CD4-positive, CD25-positive, alpha-beta regulatory T cell (primary cell): ENCODE measurements around the gene APBB2. TPM values are rescaled to one million over a fixed set of nuclear protein-coding genes. Genes with fewer than 3 reads are reported as not detected.

Experiments used
- ATAC-seq, 2 donors: fragments of 150-1000 bp; cut with Tn5 transposase; one replicate each; pipeline ENCODE4 v1.10.0; 2021; ENCODE audit warnings: low read depth in 2 of 2, moderate number of reproducible peaks in 2 of 2, moderate library complexity in 1 of 2
- DNase-seq, 3 donors: peaks; one replicate each; pipeline versions ENCODE4 v3.0.0 to v3.0.0-alpha.2; 2012 to 2022; ENCODE audit warnings: mixed read lengths in 1 of 3
- H3K27ac ChIP-seq: one replicate; pipeline ENCODE4 v1.7.0; 2013; ENCODE audit warnings: mild to moderate bottlenecking, low read length; ENCODE audit not compliant: insufficient read depth, poor library complexity, severe bottlenecking
- H3K27me3 ChIP-seq: one replicate; pipeline ENCODE4 v1.7.0; 2013; ENCODE audit warnings: low read length; ENCODE audit not compliant: control insufficient read depth, insufficient read depth
- H3K36me3 ChIP-seq: one replicate; pipeline ENCODE4 v1.7.0; 2013; ENCODE audit warnings: mild to moderate bottlenecking, low read length, moderate library complexity; ENCODE audit not compliant: control insufficient read depth, insufficient read depth
- H3K4me1 ChIP-seq: 2 replicates; pipeline ENCODE4 v1.7.0; 2013; ENCODE audit warnings: mild to moderate bottlenecking, low read length; ENCODE audit not compliant: insufficient read depth, control insufficient read depth, poor library complexity, severe bottlenecking
- H3K4me3 ChIP-seq: one replicate; pipeline ENCODE4 v1.7.0; 2013; ENCODE audit warnings: low read depth, mild to moderate bottlenecking, low read length, moderate library complexity
- H3K9me3 ChIP-seq, 2 experiments: 1 replicate in 1 of 2; 2 replicates in 1 of 2; pipeline ENCODE4 v1.7.0; 2013; ENCODE audit warnings: low read length in 2 of 2, mild to moderate bottlenecking in 1 of 2, moderate library complexity in 1 of 2; ENCODE audit not compliant: control insufficient read depth in 2 of 2
- H3K27ac Mint-ChIP-seq, 3 donors: one replicate each; pipeline ENCODE4 v1.8.0; 2020 to 2022; ENCODE audit warnings: mild to moderate bottlenecking in 3 of 3, mixed read lengths in 3 of 3, moderate library complexity in 2 of 3
- H3K27me3 Mint-ChIP-seq: one replicate; pipeline ENCODE4 v1.8.0; 2022; ENCODE audit warnings: mild to moderate bottlenecking, mixed read lengths
- H3K36me3 Mint-ChIP-seq: one replicate; pipeline ENCODE4 v1.8.0; 2020; ENCODE audit warnings: mixed read lengths
- H3K4me1 Mint-ChIP-seq, 4 donors: one replicate each; pipeline ENCODE4 v1.8.0; 2020 to 2022; ENCODE audit warnings: mixed read lengths in 4 of 4, mild to moderate bottlenecking in 1 of 4
- H3K4me3 Mint-ChIP-seq, 4 donors: one replicate each; pipeline ENCODE4 v1.8.0; 2020 to 2022; ENCODE audit warnings: mild to moderate bottlenecking in 4 of 4, mixed read lengths in 4 of 4, moderate library complexity in 3 of 4
- H3K9me3 Mint-ChIP-seq, 7 donors: one replicate each; pipeline ENCODE4 v1.8.0; 2020 to 2022; ENCODE audit warnings: mixed read lengths in 7 of 7, mild to moderate bottlenecking in 3 of 7, moderate library complexity in 2 of 7
- polyA plus RNA-seq, 4 donors: library from polyadenylated mRNA; unstranded; fragments of 300-500 nt; fragmentation: Illumina TruSeq; gene quantifications; one replicate each; pipeline ENCODE4 v1.2.3, GENCODE V29; 2021
- total RNA-seq: library from RNA; stranded (reverse); gene quantifications from one replicate; pipeline ENCODE4 v1.2.3, GENCODE V29; 2022

Gene APBB2
- total and polyA plus RNA-seq, 5 donors from 2014 or later, result not detected

DNA sequence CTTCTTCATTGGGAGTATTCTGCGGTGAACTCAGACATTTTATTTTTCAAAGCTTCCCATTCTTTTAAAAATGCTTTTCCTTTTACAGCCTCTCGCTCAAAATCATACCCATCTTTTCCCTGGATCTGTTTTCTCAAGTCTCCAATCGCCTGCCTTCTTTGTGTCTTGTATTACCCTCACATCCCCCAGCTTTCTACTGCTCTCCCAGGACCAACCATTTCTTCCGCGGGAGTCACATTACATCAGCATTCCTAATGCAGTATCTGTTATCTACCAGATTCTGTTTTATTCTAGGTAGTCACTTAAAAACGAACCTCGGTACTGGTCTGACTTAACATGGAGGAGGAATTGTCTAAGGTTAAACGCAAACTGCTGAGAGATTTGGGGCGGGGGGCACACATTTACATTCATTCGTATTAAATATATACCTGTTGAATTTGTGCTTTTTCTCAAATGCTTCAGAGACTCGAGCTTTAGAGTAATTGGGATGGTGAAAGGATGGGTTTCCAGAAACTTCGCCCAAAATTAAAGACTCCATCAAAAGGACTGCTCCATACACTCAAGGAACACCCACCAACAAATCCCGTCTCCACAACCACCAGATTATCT is 41.9 kb upstream of the APBB2 start:
- H3K9me3 Mint-ChIP-seq, result peaks cover 0 to 7% (median 0%) of the 10 kb centered on the region in 7 donors
- Histone ChIP-seq H3K27me3 (peaks cover 21% of the 10 kb centered on the region), H3K36me3 (no peaks in the 10 kb centered on the region), H3K4me1 (no peaks in the 10 kb centered on the region), H3K9me3 (no peaks in the 10 kb centered on the region), H3K4me3 (no peak overlapping the region), H3K27ac (no peak overlapping the region)
- H3K27me3 Mint-ChIP-seq, result peaks cover 43% of the 10 kb centered on the region
- peaks cover 0 to 8% (median 4%) of the 10 kb centered on the region in 4 donors for H3K4me1 Mint-ChIP-seq
- no peaks in the 10 kb centered on the region for H3K36me3 Mint-ChIP-seq
- peak overlapping the region in 1 of 3 donors; percentile 27 for H3K27ac Mint-ChIP-seq
- H3K4me3 Mint-ChIP-seq, result peak overlapping the region in 1 of 4 donors; percentile 21
- DNase-seq, result no peak
- no peak for ATAC-seq

GRCh38 chr4:41245983-41246382 is 31.6 kb upstream of the APBB2 start:
- H3K4me1 Mint-ChIP-seq, result no peaks in the 10 kb centered on the region
- H3K27ac Mint-ChIP-seq, result no peak overlapping the region
- no peak overlapping the region for H3K4me3 Mint-ChIP-seq
- Histone ChIP-seq H3K27ac (no peak overlapping the region), H3K9me3 (no peaks in the 10 kb centered on the region), H3K4me1 (no peaks in the 10 kb centered on the region), H3K36me3 (no peaks in the 10 kb centered on the region), H3K27me3 (no peaks in the 10 kb centered on the region), H3K4me3 (no peak overlapping the region)
- H3K27me3 Mint-ChIP-seq, result peaks cover 9% of the 10 kb centered on the region
- peaks cover 0 to 2% (median 0%) of the 10 kb centered on the region in 7 donors for H3K9me3 Mint-ChIP-seq
- ATAC-seq, result no peak
- no peaks in the 10 kb centered on the region for H3K36me3 Mint-ChIP-seq
- no peak for DNase-seq

DNA sequence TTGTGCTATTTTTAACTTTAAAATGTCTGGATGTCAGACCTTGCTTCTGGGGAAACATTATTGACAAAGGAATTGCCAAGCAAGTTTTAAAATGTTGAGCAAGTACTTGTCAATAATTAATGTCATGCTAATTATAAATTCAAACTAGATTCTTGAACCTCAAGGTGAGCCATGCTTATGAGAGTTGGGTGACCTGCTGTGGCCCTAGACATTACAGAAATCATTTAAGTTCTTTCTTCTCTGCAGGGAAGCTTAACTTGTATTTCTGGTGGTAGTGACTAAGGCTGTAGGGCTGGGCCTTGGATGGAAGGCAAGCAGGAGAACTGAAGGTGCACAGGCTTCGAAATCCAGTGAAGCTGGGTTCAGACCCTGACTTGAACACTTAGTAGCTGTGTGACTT is 27.6 kb upstream of the APBB2 start:
- no peak overlapping the region for H3K4me3 Mint-ChIP-seq
- peaks cover 5% of the 10 kb centered on the region for H3K27me3 Mint-ChIP-seq
- H3K9me3 ChIP-seq, result no peaks in the 10 kb centered on the region
- no peak overlapping the region for H3K27ac Mint-ChIP-seq
- no peak overlapping the region for H3K4me3 ChIP-seq
- H3K9me3 Mint-ChIP-seq, result peaks cover 0 to 6% (median 0%) of the 10 kb centered on the region in 7 donors
- H3K4me1 Mint-ChIP-seq, result no peaks in the 10 kb centered on the region
- no peak overlapping the region for H3K27ac ChIP-seq
- ATAC-seq (no peak), DNase-seq (no peak)
- no peaks in the 10 kb centered on the region for H3K36me3 ChIP-seq
- H3K27me3 ChIP-seq, result no peaks in the 10 kb centered on the region
- H3K36me3 Mint-ChIP-seq, result no peaks in the 10 kb centered on the region
- no peaks in the 10 kb centered on the region for H3K4me1 ChIP-seq

GRCh38 chr4:41236508-41236907 is 22.2 kb upstream of the APBB2 start:
- H3K4me1 ChIP-seq, result no peaks in the 10 kb centered on the region
- no peak overlapping the region for H3K27ac ChIP-seq
- no peaks in the 10 kb centered on the region for H3K27me3 ChIP-seq
- Mint-ChIP-seq H3K27me3 (peaks cover 3% of the 10 kb centered on the region), H3K4me1 (no peaks in the 10 kb centered on the region), H3K9me3 (peaks cover 0 to 6% (median 0%) of the 10 kb centered on the region in 7 donors), H3K4me3 (no peak overlapping the region), H3K36me3 (no peaks in the 10 kb centered on the region), H3K27ac (no peak overlapping the region)
- DNase-seq, result no peak
- H3K9me3 ChIP-seq, result no peaks in the 10 kb centered on the region
- no peak for ATAC-seq
- H3K4me3 ChIP-seq, result no peak overlapping the region
- no peaks in the 10 kb centered on the region for H3K36me3 ChIP-seq

DNA sequence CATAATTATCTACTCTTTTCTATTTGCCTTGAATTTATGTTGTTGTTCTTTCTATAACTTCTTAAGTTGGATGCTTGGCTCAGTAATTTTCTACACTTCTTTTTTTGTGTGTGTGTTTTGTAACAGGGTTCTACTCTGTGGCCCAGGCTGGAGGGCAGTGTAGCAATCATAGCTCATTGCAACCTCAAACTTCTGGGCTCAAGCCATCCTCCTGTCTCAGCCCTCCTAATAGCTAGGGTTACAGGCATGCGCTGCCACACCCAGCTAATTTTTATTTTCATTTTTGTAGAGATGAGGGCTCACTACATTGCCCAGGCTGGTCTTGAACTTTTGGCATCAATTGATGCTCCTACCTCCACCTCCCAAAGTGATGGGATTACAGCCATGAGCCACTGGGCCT is 21.7 kb upstream of the APBB2 start:
- no peak overlapping the region for H3K4me3 ChIP-seq
- no peaks in the 10 kb centered on the region for H3K9me3 ChIP-seq
- DNase-seq (no peak), ATAC-seq (no peak)
- H3K27ac ChIP-seq, result no peak overlapping the region
- H3K36me3 Mint-ChIP-seq, result no peaks in the 10 kb centered on the region
- H3K4me3 Mint-ChIP-seq, result no peak overlapping the region
- H3K36me3 ChIP-seq, result no peaks in the 10 kb centered on the region
- H3K27me3 ChIP-seq, result no peaks in the 10 kb centered on the region
- H3K27ac Mint-ChIP-seq, result no peak overlapping the region
- no peaks in the 10 kb centered on the region for H3K27me3 Mint-ChIP-seq
- peaks cover 0 to 6% (median 0%) of the 10 kb centered on the region in 7 donors for H3K9me3 Mint-ChIP-seq
- H3K4me1 Mint-ChIP-seq, result no peaks in the 10 kb centered on the region
- no peaks in the 10 kb centered on the region for H3K4me1 ChIP-seq

- H3K27ac Mint-ChIP-seq, result no peak overlapping the region
- no peaks in the 10 kb centered on the region for H3K27me3 Mint-ChIP-seq
- H3K4me1 Mint-ChIP-seq, result no peaks in the 10 kb centered on the region
- no peaks in the 10 kb centered on the region for H3K36me3 Mint-ChIP-seq
- peaks cover 0 to 2% (median 0%) of the 10 kb centered on the region in 7 donors for H3K9me3 Mint-ChIP-seq
- Histone ChIP-seq H3K36me3 (no peaks in the 10 kb centered on the region), H3K4me3 (no peak overlapping the region), H3K27ac (no peak overlapping the region), H3K27me3 (no peaks in the 10 kb centered on the region), H3K9me3 (no peaks in the 10 kb centered on the region), H3K4me1 (no peaks in the 10 kb centered on the region)
- ATAC-seq (no peak), DNase-seq (no peak)
- no peak overlapping the region for H3K4me3 Mint-ChIP-seq
These were observed 18.5 kb upstream of the APBB2 start for GRCh38 chr4:41232856-41233255.

- no peaks in the 10 kb centered on the region for H3K36me3 ChIP-seq
- Mint-ChIP-seq H3K4me1 (no peaks in the 10 kb centered on the region), H3K27ac (no peak overlapping the region), H3K4me3 (no peak overlapping the region), H3K27me3 (no peaks in the 10 kb centered on the region), H3K36me3 (no peaks in the 10 kb centered on the region), H3K9me3 (peaks cover 0 to 2% (median 0%) of the 10 kb centered on the region in 7 donors)
- ATAC-seq (no peak), DNase-seq (no peak)
- no peaks in the 10 kb centered on the region for H3K4me1 ChIP-seq
- no peak overlapping the region for H3K27ac ChIP-seq
- H3K9me3 ChIP-seq, result no peaks in the 10 kb centered on the region
- no peaks in the 10 kb centered on the region for H3K27me3 ChIP-seq
- H3K4me3 ChIP-seq, result no peak overlapping the region
These were observed 18.1 kb upstream of the APBB2 start for GRCh38 chr4:41232406-41232805.

- H3K4me3 Mint-ChIP-seq, result no peak overlapping the region
- H3K4me1 ChIP-seq, result no peaks in the 10 kb centered on the region
- H3K36me3 ChIP-seq, result no peaks in the 10 kb centered on the region
- H3K27me3 ChIP-seq, result no peaks in the 10 kb centered on the region
- no peak overlapping the region for H3K4me3 ChIP-seq
- H3K4me1 Mint-ChIP-seq, result no peaks in the 10 kb centered on the region
- H3K27ac ChIP-seq, result no peak overlapping the region
- DNase-seq, result no peak
- peak overlapping the region in 1 of 3 donors; percentile 68 for H3K27ac Mint-ChIP-seq
- ATAC-seq, result no peak
- H3K36me3 Mint-ChIP-seq, result no peaks in the 10 kb centered on the region
- H3K9me3 Mint-ChIP-seq, result peaks cover 0 to 2% (median 0%) of the 10 kb centered on the region in 7 donors
- H3K9me3 ChIP-seq, result no peaks in the 10 kb centered on the region
- peaks cover 15% of the 10 kb centered on the region for H3K27me3 Mint-ChIP-seq
These were observed 13.6 kb upstream of the APBB2 start for GRCh38 chr4:41227902-41228301.
